SIG-M5 (cell line): ENCODE measurements around the gene KCNJ18.
"Not testable (repeated sequence)": the region's sequence is repeated elsewhere in the genome, so short reads cannot be mapped to it uniquely, and the experiment has no call there.

Experiments
- DNase-seq: peaks from one replicate; lab custom pipeline; 2025; lab: John Stamatoyannopoulos, UW

The KCNJ18 gene

DNA sequence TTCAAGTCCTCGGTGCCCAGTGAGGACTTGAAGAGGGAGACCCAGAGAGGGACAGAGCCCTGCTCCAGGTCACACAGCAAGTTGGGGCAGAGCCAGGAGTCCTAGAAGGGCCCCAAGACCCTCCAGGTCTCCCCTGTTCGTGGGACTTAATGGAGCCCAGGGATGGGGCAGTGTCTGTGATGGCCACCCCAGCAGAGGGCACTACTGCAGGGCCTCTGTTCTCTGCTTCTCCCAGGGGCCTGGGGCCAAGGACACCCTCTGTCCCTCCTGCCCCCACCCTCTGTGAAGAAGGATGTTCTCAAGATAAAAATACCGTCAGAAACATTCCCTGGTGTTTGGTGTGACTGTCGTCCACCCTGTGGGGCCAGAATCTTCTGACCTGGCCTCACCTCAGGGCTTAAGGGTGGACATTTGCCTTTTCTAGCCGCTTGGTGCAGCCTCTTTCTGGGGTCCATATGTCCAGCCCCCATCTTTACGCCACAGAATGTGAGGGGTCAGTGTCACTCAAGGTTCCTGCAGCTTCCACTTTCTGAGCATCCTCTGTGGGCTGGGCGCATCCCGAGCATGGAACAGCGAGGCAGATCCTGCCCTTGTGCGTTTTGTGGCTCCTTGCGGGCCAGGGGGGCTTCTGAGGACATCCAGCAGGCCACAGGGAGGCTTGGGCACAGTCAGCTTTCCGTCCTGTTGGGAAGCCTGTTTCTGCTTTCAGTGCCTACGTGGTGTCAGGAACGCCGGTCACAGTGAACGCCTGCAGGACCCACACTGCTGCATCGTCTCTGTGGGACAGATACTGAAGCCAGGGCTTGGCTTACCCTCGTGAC is at the start of gene KCNJ18:
Gene KCNJ18, plus strand, starts transcription at position 641 of the 821 bp plus-strand sequence. CDS start 10,264 bp downstream, outside the sequence.
- DNase-seq = not testable (repeated sequence)

DNA sequence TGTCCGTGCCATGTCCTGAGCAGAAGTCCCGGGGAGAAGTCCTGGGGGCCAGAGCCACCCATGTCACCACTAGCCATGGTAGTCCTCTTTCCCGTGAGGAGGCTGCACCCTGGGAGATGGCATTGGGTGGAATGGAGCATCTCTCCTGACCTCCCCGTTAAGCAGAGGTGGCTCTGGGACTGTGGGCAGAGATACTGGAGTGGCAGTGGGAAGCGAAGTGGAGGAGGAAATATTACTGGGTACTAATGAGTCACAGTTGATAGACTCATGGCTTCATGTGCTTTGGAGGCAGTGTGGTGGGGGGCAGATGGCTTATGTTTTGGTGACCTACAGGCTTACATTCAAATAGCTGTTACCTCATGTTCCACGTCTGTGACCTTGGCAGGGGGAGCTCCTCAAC is 44.2 kb upstream of the KCNJ18 start:
- DNase-seq = not testable (repeated sequence)

DNA sequence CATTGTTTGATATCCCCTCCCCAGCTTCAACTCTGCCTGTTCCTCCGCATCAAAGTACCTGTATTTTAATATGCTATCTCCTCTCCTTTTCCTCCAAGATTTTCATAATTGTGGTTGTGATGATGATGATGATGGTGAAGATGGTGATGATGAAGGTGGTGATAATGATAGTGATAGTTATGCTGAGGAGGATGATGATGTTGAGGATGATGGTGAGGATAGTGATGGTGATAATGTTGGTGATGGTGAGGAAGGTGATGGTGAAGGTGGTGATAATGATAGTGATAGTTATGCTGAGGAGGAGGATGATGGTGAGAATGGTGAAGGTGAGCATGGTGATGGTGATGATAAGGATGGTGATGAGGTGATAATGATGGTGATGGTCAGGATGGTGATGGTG is 42.3 kb upstream of the KCNJ18 start:
- not testable (repeated sequence) for DNase-seq

DNA sequence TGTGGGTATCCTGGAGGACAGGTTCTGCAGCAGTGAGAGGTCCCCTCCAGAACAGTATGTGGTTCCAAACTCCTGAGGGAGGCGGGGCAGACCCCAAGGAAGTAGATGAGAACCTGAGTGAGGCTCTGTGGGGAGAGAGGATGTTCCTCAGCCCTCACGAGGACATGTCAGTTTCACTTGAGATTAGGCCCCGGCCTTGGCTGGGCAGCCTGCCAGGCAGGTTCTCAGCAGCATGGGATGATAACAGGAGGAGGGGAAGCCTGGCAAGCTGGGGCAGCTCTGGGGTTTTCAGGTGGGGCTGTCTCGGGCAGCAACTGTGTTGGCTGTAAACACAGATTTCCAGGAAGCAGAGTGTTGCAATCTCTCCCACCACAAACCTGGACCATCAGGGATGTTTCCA is 40.3 kb upstream of the KCNJ18 start:
- not testable (repeated sequence) for DNase-seq

DNA sequence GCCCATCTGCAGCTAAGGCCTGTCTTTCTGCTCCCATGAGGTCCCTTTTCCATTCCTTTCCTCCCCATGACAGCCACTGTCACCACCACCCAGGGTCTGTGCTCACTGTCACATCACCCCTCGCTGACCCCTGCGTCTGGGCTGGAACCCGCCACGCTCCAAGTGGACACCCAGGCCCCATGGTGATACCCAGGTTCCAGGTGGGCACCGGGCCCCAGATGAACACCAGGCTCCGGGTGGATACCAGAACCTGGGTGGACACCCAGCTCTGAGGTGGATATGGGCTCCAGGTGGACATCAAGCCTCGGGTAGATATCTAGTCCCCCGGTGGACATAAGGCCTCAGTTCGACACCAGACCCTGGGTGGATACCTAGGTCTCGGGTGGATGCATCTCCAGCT is 39.1 kb upstream of the KCNJ18 start:
- DNase-seq = not testable (repeated sequence)

DNA sequence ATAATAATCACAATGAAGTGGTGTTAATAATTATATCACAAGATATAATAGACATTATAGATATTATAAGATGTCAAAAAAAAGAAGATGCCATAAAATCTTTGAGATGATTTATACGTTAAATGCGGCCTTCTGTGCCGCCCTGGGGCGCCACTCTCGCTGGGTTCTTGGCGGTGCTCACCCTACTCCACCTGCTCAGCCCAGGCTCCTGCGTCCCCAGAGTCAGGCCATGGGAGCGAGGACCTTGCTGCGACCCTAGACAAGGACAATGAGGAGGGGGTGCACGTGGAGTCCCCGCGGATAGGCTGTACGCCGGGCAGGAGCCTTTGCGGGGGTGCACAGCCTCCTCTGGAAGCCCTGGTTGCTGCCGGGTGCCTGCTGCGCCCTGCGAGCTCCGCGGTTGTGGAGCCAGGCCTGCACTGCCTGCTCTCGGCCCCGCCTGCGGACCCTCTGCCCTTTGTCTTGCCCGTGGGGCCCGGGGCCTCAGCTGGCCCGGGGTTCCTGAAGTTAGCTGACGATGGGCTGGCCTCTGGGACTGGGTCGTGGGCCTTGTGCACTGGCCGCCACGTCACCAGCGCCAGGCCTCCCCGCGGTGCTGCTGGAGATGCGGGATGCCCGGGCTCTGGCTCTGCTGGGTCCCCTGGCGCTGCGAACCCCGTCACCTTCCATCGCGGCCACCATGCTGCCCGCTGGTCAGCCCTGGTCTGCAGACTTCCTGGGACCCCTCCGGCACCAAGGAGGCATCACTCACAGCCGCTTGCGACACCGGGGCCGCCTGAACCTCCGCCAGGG is 35.6 kb upstream of the KCNJ18 start:
- not testable (repeated sequence) for DNase-seq

DNA sequence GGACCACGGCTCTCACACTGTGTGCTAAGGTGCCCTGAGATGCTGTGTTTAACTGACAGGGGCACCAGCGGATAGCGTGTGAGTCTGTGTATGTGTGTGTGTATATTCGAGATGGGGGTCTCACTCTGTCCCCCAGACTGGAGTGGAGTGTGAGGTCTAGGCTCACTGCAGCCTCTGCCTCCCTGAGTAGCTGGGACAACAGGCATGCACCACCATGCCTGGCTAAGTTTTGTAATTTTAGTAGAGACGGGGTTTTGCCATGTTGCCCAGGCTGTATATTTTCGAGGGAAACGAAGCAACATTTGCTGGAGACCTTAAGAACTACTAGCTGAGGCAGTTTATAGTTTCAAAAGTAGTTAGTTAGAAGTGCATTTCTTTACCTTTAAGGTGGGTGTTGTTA is 32.7 kb upstream of the KCNJ18 start:
- DNase-seq = not testable (repeated sequence)

DNA sequence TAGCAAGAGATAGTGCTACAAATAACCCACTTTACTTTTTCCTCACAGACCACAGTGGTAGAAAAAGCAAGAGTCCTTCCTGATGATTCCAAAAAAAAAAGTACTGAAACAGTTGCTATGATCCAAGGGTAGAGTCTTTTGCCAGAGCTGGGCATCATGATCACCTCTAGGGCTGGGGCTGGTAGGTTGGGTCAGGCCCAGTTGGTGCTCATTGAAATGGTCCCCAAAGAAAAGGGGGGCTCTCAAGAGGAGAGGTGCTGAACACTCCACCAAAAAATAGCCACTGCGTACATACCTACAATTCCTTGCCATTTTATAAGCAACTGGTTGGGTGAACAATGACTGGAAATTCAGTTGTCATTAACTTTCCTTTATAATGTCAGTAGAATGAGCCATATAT is 30.9 kb upstream of the KCNJ18 start:
- DNase-seq = not testable (repeated sequence)

DNA sequence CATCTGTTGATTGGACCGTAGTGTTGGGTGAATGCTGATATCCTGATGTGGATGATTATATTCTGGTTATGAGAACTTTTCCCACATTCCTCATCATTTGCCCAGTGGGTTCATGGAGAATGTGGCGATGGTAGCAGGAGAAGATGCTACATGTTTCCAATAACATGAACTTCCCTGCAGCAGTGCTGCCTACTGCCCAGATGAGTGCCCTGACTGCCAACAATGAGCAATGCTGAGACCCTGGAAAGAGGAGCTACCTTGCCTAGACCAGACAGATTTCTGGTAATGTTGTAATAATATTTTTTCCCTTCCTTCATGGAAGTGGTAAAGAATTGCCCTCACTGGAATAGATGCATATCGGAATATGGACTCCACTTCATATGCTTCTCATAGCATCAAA is 29.2 kb upstream of the KCNJ18 start:
- DNase-seq = not testable (repeated sequence)

DNA sequence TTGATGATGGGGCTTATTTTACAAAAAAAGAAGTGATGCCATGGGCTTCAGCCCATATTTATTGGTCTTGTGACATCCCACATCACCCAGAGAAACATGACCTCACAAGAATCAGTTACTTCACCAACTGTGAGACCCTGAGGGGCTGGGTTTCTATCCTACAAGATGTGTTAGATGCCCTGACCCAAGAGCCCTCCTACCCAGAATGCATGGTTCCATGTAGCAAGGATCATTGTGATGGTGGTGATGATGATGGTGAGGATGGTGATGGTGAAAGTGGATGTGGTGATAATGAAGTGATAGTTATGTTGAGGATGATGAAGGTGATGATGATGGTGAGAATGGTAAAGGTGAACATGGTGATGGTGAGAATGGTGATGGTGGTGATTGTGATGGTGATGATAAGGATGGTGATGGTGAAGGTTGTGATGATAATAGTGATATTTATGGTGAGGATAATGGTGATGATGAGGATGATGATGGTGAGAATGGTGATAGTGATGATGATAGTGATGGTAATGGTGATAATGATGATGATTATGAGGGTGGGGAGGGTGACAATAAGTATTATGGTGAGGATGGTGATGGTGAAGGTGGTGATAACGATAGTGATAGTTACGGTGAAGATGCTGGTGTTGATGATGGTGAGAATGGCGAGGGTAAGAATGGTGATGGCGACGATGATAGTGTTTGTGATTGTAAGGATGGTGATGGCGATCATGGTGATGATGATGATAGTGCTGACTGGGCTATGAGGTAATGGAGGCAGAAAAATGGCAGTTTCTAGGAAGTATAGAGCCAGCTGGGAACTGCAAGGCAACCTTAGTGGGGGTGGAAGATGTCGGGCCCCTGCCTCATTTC is 28.5 kb upstream of the KCNJ18 start:
- DNase-seq = not testable (repeated sequence)

DNA sequence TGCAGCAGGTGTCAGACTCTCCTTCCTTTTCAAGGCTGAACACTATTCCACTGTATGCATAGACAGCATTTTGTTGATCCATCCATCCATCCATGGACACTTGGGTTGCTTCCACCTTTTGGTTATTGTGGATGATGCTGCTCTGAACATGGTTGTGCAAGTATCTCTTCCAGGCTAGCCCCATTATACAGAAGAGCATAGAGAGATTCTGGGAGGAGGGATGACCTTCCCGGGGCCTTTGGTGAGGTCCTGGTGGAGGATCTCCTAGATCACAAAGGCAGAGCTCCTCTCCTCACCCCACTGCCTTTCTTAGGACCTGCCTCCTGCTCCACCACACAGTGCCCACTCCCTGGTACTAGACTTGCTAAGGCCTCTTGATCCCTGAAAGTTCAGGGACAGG is 27.2 kb upstream of the KCNJ18 start:
- not testable (repeated sequence) for DNase-seq

DNA sequence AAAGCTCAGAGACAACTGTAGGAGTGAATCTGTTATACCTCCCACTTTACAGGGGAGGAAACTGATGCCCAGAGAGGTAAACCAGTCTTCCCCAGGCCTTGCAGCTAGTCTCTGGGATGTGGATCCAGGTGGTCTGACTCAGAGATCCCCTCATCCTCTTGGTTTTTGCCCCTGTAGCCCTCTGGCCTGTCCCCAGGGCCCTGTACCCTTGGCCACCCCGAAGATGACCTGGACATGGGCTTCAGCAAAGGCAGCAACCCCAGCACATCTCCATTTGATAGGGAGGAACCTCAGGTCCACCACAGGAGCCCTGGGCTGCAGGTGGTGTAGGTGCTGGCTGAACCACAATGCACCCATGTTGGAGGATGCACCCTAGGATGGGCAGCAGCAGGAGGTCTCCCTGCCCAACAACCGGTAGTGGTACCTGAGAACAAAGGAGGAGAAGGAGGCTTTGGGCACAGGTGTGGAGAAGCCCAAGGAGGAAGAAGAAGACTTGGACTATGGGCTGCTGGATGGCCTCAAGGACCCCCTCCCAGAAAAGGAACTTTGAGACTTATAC is 26.3 kb upstream of the KCNJ18 start:
- DNase-seq = not testable (repeated sequence)

DNA sequence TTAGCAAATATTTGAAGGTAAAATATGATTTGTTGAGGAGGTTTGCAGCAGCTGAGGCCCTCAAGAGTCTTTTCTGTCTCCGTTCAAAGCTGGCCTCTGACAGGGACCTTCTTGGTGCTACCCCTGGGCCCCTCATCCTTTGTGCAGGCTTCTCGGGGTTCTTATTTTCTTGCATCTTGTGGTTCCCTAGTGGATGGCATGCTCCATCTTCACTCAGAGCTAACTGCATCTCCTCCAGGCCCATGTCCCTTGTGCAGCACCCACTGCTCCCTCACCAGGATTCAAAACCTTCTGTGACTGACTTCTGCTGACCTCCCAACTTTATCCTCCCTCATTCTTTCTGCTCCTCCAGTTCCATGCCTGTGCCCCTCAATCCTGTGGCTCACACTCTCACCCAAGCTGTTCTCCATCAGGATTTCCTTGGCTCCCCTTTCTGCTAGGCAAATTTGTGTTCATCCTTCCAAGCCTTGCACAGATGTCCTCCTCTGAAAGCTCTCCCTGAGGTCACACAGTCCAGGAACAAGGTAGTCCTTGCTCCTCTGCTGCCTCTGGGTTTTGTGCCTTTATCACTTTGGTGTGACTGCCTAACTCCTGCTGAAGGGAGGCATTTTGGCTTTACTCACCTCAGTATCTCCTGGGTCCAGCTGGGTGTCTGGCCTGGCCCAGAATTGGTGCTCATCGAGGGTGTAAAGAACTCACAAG is 25.5 kb upstream of the KCNJ18 start:
- DNase-seq = not testable (repeated sequence)

DNA sequence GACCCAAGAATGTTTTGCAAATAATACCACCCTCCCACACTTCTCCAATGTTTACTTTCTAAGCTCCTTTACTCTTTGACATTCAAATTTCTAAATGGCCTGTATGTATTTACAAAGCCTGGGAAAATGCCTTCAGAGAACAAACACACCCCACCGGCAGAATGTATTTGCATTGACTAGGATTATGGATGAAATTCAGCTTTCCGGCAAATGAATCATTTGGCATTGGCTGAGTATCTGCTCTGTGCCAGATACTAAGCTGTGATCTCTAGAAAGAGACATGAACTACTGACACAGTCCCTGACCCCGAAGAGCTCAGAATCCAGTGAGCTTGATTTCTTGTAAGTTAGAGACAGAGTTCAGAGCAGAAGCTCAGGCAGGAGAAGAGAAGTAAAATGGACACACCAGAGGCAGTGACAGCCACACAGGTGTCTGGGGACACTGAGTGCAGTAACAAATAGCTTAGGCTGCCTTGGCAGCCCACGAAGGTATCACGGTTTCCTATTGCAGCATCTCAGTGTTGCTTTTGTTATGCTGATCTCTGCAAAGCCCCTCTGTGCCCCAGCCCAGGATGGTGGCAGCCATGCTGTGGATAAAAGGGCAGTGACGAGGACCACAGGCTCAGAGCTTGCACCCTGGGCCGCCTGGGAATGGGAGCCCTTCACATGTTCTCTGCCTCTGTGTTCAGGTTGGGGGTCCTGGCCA is 24.8 kb upstream of the KCNJ18 start:
- not testable (repeated sequence) for DNase-seq

DNA sequence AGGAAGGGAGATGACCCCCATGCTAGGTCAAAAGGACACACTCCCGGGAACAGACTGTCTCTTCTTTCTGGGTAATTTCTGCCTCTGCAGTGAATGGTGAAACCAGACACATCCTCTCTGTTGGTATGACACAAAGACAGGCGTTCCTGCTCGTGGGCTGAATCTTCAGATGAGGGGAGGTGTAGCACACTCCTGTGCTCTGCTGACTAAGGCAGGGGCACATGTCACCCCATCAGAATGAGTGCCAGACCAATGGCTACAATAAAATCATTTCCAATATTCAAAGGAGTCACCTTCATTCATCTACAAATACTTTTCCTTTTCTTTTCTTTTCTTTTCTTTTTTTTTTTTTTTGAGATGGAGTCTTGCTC is 24.2 kb upstream of the KCNJ18 start:
- not testable (repeated sequence) for DNase-seq

DNA sequence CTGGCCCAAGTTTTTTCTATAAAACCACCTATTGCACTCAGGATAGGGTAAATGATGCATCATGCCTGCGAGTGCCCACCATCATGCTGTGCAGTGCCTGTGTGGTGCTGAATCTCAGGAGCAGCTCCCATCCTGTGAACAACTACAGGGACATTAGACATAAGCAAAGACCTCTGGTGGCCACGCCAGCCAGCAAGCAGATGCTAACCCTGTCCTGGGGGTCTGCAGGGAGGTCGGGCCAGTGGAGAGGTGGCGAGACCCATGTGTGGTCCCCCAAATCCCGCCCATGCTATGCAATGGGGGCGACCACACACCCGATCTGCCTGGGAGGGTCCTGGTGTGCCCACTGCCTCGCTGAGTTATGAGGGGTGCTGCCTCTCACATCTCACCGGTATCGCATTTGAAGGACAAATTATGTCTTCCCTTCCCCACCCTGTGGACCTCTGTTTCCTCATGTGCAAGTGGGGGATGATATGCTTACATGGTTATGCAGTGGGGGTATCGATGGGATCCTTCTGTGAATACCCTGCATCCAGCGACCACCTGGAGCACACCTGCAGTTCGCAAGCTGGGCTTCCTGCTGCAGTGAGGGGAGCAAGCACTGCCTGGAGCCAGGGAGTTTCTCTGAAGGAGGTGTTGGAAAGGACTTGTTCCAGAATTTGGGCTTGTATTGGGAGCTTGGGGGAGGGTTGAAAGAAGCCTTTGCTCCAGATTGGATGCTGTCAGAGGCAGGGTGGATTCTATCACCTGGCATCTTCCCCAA is 23.4 kb upstream of the KCNJ18 start:
- DNase-seq = not testable (repeated sequence)

DNA sequence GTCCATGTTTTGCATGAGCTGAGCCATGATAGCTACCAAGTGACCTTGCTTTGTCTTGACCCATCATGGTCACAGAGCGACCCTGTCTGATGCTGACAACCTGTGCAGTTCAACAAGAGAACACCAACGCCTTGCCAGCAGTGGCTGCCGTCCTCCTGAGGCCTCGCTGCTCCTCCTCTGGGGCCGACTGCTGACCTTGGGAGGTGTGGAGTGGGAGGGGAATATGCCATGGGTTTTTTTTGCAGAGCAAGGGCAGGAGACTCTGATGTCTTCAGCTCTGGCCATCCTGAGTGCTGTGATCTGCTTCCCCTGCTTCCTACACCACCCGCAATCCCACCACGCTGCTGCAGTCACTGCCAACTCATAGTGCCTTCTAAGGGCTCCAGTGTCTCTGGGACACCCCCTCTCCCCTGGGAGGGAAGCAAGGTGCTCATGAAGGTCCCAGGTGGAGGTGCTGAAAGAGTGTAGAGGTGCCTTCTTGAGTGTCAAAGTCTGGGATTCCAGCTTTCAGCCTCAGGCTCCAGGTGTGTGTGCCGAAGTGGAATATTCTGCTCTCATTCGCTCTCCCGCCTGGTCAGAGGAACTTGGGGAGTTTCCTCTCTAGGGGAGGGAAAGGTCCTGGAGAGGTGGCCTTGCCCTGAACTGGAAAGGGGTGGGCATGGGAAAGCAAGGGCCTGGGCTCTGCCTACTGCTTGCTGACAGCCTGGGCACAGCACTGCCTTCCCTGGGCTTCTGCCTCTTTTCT is 22.5 kb upstream of the KCNJ18 start:
- not testable (repeated sequence) for DNase-seq

DNA sequence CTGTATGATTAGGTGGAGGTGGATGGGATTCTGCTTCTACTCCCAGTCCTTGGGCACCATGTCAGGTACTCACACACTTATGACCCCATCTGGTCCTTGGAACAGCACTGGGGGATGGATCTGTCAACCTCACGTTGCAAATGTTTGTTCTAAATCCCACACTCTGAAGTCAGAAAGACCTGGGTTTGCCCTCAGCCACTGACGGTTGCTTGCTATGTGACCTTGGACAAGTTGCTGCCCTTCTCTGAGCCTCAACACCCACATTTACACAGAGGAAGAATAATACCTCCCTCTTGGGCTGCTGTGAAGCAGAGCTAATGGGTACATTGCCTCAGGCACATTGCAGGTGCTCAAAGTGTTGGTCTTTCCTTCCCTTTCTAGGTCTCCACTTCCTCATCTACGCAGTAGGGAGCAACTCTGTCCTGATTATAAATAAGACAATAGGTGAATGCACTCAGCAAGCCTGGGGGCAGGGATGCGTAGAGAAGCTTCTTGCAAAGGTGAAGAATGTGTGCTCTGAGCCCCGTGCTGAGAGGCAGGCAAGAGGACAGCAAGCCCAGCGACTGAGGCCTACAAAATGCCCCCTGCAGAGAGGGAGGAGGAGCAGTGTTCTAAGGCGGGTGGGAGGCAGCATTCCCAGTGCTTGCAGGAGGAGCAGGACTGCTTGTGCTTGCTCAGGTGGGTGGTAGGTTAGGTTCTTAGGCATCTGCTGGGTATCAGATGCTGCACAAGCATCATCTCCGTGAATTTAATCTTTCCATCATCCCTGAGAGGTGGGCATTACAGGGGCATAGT is 21.8 kb upstream of the KCNJ18 start:
- not testable (repeated sequence) for DNase-seq
